DOHH2 (cell line): ENCODE measurements around the gene IRF9.

ENCODE experiments used
- EZH2phosphoT487 ChIP-seq: fragments of 200-600 bp; sonication (generic); IDR thresholded peaks from 2 replicates; pipeline ENCODE4 v1.6.1; 2017; ENCODE audit warnings: borderline replicate concordance, mild to moderate bottlenecking, antibody characterized with exemption, low read length, moderate library complexity, mixed read lengths
- TF ChIP-seq, protein P1 (sequence below): fragments of 200-600 bp; sonication (generic); IDR thresholded peaks from one replicate; pipeline ENCODE4 v1.5.1; 2014; ENCODE audit warnings: antibody characterized with exemption, mild to moderate bottlenecking, low read depth, low read length; ENCODE audit not compliant: poor library complexity, severe bottlenecking

DNA sequence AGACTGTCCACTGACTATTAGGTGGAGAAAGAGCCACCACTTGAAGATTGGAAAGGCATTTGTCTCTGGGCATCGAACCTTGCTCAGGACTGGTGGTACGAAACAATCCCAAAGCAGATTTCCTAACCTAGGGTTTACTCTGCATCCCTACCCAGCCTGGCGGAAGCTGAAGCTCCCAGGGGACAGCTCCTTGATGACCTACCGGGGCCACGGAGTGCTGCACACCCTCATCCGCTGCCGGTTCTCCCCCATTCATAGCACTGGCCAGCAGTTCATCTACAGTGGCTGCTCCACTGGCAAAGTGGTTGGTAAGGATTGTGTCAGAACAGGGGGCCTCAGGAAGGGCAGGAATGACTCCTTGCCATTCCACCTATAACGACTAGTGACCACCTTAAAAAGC, 39.9 kb upstream of the IRF9 start:
- TF ChIP-seq, protein P1, sequence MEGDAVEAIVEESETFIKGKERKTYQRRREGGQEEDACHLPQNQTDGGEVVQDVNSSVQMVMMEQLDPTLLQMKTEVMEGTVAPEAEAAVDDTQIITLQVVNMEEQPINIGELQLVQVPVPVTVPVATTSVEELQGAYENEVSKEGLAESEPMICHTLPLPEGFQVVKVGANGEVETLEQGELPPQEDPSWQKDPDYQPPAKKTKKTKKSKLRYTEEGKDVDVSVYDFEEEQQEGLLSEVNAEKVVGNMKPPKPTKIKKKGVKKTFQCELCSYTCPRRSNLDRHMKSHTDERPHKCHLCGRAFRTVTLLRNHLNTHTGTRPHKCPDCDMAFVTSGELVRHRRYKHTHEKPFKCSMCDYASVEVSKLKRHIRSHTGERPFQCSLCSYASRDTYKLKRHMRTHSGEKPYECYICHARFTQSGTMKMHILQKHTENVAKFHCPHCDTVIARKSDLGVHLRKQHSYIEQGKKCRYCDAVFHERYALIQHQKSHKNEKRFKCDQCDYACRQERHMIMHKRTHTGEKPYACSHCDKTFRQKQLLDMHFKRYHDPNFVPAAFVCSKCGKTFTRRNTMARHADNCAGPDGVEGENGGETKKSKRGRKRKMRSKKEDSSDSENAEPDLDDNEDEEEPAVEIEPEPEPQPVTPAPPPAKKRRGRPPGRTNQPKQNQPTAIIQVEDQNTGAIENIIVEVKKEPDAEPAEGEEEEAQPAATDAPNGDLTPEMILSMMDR: no peak
- no peak for TF ChIP-seq EZH2phosphoT487
